Skeletal muscle tissue (tissue), 4 donors: ENCODE data around the gene NR1D1. TPM values are rescaled to one million over a fixed set of nuclear protein-coding genes. Genes with fewer than 3 reads are reported as not detected.

ENCODE experiments used
- H3K27ac ChIP-seq: one replicate; pipeline ENCODE4 v1.7.0; 2013; ENCODE audit warnings: mild to moderate bottlenecking, low read depth, low read length, inconsistent platforms
- H3K27me3 ChIP-seq, 3 donors: one replicate each; pipeline ENCODE4 v1.7.0; 2013; ENCODE audit warnings: low read length in 3 of 3; ENCODE audit not compliant: control insufficient read depth in 3 of 3, insufficient read depth in 3 of 3
- H3K36me3 ChIP-seq, 3 donors: one replicate each; pipeline ENCODE4 v1.7.0; 2013; ENCODE audit warnings: low read length in 3 of 3; ENCODE audit not compliant: control insufficient read depth in 3 of 3, insufficient read depth in 3 of 3
- H3K4me1 ChIP-seq, 3 donors: one replicate each; pipeline ENCODE4 v1.7.0; 2013; ENCODE audit warnings: low read length in 3 of 3, mild to moderate bottlenecking in 3 of 3; ENCODE audit not compliant: control insufficient read depth in 3 of 3, insufficient read depth in 3 of 3
- H3K4me3 ChIP-seq, 3 donors: one replicate each; pipeline ENCODE4 v1.7.0; 2013; ENCODE audit warnings: low read length in 3 of 3
- H3K9ac ChIP-seq, 3 donors: one replicate each; pipeline ENCODE4 v1.7.0; 2013; ENCODE audit warnings: low read length in 3 of 3, mild to moderate bottlenecking in 3 of 3, moderate library complexity in 2 of 3, low read depth in 1 of 3
- H3K9me3 ChIP-seq, 3 donors: one replicate each; pipeline ENCODE4 v1.7.0; 2013; ENCODE audit warnings: low read length in 3 of 3; ENCODE audit not compliant: control insufficient read depth in 3 of 3
- total RNA-seq: library from RNA; depleted of rRNA; stranded (reverse); fragments of >200 nt; gene quantifications from one replicate; pipeline ENCODE4 v1.2.3, GENCODE V29; 2014
- donor health status: Osteomylitis.

Gene NR1D1
- total RNA-seq, 1 donor from 2014 or later, result 1.0 TPM

- Histone ChIP-seq H3K27me3 (no peaks in the 10 kb centered on the region), H3K4me1 (peaks cover 65 to 72% (median 69%) of the 10 kb centered on the region in 3 donors), H3K36me3 (no peaks in the 10 kb centered on the region), H3K27ac (peak overlapping the region; percentile 99), H3K9me3 (no peaks in the 10 kb centered on the region), H3K9ac (peak overlapping the region; percentile 65 to 85 (median 80)), H3K4me3 (peak overlapping the region; percentile 67 to 76 (median 76))
Measured at GRCh38 chr17:40112718-40113109, 12.3 kb upstream of the NR1D1 start.

GRCh38 chr17:40112191-40112711 is 11.9 kb upstream of the NR1D1 start:
- peak overlapping the region; percentile 99 for H3K27ac ChIP-seq
- peak overlapping the region; percentile 67 to 76 (median 76) for H3K4me3 ChIP-seq
- no peaks in the 10 kb centered on the region for H3K9me3 ChIP-seq
- H3K27me3 ChIP-seq, result no peaks in the 10 kb centered on the region
- peak overlapping the region; percentile 65 to 85 (median 80) for H3K9ac ChIP-seq
- H3K4me1 ChIP-seq, result peaks cover 70 to 77% (median 74%) of the 10 kb centered on the region in 3 donors
- no peaks in the 10 kb centered on the region for H3K36me3 ChIP-seq

DNA sequence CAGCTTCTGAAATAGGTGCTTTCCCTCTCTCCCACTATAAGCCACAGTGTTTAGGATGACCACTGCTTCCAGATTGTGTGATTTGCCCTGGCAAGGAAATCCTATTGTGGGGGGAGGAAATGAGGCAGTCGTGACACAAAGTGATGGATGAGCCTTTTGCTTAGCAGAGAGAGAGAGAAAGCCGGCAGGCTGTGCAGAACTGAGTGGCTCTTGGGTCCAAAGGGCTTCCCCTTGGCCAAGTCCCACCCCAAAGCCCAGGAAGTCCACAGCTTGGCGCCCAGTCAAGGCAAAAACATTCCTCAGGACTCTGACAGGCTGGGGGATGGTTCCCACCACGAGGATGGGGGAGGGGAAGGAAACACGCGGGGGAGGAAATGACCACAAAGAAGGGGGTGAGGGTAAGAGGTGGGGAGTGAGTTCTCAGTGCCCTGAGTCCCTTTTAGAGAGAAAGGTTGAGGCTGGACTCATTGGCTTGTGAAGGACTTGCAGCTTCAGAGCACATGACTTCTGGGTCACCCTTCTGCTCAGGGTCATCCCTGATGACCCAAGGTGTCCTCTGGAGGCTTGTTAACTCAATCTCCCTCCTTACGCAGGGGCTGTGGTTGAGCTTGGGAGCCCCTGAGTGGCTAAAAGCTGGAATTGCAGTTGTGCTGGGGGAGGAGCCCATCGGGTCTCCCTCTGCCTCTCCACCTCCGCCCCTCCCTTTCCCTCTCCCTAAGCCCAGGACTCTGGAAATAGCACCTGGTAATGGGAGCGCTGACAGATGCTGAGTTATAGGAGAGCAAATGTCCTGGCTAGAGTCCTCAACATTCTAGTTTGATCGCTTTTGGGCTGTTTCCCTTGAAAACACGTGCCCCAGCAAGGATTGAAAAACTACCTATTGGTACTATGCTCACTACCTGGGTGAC is 11.1 kb upstream of the NR1D1 start:
- H3K9me3 ChIP-seq, result no peaks in the 10 kb centered on the region
- peak overlapping the region; percentile 99 for H3K27ac ChIP-seq
- no peaks in the 10 kb centered on the region for H3K27me3 ChIP-seq
- peak overlapping the region; percentile 65 to 85 (median 80) for H3K9ac ChIP-seq
- H3K36me3 ChIP-seq, result no peaks in the 10 kb centered on the region
- peak overlapping the region; percentile 23 to 76 (median 55) for H3K4me3 ChIP-seq
- H3K4me1 ChIP-seq, result peaks cover 78 to 85% (median 82%) of the 10 kb centered on the region in 3 donors

DNA sequence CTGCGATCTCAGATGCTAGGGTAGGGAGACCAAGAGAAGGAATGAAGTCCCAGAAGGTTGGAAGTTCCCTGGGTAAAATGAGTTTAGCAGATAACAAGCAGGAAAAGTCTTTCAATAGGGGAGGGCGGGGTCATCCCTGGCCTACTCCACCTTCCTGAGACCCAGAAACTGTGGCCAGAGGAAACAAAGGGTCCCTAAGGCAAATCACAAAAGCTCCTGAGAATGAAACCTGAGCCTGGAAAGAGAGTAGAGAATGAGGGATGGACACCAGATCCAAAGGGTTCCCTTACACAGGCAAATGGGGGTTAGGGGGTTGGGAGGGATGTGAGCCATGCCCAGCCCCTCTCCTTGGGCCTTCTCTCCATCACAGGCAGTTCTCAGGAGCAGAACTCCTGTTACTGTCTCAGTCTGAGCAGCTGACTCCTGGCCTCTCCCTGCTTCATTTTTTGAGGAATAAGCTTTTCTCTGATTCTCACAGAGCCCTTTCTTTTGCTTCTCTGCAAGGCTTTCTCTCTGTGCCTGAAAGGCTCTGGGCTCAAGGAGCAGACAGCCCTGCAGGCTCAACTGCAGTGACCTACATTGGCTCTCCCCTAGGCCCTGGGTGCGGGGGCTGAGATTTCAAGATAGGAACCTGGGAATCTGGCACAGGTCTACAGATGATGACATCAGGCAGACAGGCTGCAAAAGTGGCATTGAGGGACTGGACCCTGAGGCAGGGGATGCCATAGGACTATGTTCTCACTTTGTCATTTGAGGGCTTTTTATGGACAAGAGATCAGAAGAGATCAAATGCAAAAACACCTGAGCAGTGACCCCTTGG is 9.8 kb upstream of the NR1D1 start:
- peak overlapping the region; percentile 46 to 85 (median 46) for H3K9ac ChIP-seq
- peaks cover 90 to 97% (median 94%) of the 10 kb centered on the region in 3 donors for H3K4me1 ChIP-seq
- no peaks in the 10 kb centered on the region for H3K9me3 ChIP-seq
- H3K27ac ChIP-seq, result peak overlapping the region; percentile 99
- peak overlapping the region; percentile 20 to 55 (median 23) for H3K4me3 ChIP-seq
- H3K36me3 ChIP-seq, result no peaks in the 10 kb centered on the region
- no peaks in the 10 kb centered on the region for H3K27me3 ChIP-seq

DNA sequence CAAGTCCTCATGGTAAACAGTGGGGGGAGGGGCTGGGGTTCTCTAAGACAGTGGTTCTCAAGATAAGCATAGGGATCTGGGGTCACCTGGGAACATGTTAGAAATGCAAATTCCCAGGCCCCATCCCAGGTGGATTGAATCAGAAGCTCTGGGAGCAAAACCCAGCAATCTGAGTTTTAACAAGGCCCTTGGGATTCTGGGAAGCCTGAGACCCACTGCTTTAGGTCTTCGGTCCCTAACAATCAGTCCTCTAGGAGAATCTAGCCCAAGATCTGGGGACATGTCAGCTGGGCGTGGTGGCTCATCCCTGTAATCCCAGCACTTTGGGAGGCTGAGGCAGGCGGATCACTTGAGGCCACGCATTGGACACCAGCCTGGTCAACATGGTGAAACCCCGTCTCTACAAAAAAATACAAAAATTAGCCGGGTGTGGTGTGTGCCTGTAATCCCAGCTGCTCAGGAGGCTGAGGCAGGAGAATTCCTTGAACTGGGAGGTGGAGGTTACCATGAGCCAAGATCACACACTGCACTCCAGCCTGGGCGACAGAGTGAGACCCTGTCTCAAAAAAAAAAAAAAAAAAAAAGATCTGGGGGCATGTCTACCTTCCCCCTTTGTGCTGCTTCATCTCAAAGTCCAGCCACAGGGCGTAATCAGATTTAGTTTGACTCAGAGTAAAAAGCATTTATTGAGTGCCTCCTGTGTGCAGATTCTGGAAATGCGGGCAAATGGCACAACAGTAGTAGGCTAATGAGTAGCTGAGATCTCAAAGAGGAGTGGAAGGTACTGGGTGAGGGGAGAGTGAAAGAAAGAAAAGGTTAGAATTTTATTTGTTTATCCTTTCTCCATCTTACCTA is 8.8 kb upstream of the NR1D1 start:
- H3K36me3 ChIP-seq, result no peaks in the 10 kb centered on the region
- H3K9ac ChIP-seq, result peak overlapping the region; percentile 35 to 85 (median 73)
- peak overlapping the region in 1 of 3 donors; percentile 29 for H3K4me3 ChIP-seq
- H3K27ac ChIP-seq, result peak overlapping the region; percentile 99
- H3K4me1 ChIP-seq, result peaks cover 95 to 98% (median 97%) of the 10 kb centered on the region in 3 donors
- no peaks in the 10 kb centered on the region for H3K27me3 ChIP-seq
- H3K9me3 ChIP-seq, result no peaks in the 10 kb centered on the region

DNA sequence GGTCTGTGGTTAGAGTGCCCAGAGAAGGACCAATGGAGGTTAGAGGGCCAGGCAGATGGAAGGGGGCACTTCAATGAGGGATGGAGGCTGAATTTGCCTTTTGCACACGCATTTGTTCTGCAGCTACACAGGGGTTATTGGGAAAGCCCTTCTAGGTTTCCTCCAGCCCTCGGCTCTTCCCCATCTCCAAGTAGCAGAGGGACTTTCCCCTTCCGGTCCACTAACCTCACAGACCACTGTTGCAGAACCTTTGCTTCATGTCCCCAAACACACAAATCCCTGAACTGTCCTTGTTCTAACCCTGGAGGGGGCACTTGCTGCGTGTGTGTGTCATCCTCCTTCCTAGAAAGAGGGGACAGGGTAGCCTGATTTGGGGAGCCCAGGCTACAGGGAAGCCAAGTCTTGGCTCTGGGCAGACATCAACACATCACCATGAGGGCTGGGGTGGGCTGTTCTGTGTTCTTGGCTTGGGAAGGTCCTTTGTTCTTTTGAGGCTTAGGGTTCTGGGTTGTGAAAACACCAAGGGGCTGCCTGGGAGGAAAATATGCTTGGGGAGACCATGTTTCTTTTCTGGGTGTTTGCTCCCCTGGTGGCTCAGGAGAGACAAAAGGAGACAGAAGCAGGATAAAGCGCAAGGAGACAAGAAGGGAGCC is 7.3 kb upstream of the NR1D1 start:
- Histone ChIP-seq H3K27ac (peak overlapping the region; percentile 99), H3K4me1 (peaks cover 98 to 99% (median 98%) of the 10 kb centered on the region in 3 donors), H3K9ac (peak overlapping the region; percentile 73 to 95 (median 83)), H3K36me3 (no peaks in the 10 kb centered on the region), H3K4me3 (peak overlapping the region; percentile 47 to 68 (median 55)), H3K9me3 (no peaks in the 10 kb centered on the region), H3K27me3 (no peaks in the 10 kb centered on the region)

GRCh38 chr17:40106760-40107521 is 6.6 kb upstream of the NR1D1 start:
- H3K4me3 ChIP-seq, result peak overlapping the region; percentile 47 to 68 (median 55)
- H3K36me3 ChIP-seq, result no peaks in the 10 kb centered on the region
- no peaks in the 10 kb centered on the region for H3K9me3 ChIP-seq
- peak overlapping the region; percentile 73 to 95 (median 83) for H3K9ac ChIP-seq
- H3K4me1 ChIP-seq, result peaks cover 92 to 96% (median 95%) of the 10 kb centered on the region in 3 donors
- H3K27me3 ChIP-seq, result no peaks in the 10 kb centered on the region
- peak overlapping the region; percentile 99 for H3K27ac ChIP-seq

GRCh38 chr17:40105861-40106759 is 5.7 kb upstream of the NR1D1 start:
- Histone ChIP-seq H3K9me3 (no peaks in the 10 kb centered on the region), H3K27ac (peak overlapping the region; percentile 99), H3K4me1 (peaks cover 92 to 96% (median 96%) of the 10 kb centered on the region in 3 donors), H3K36me3 (no peaks in the 10 kb centered on the region), H3K4me3 (peak overlapping the region; percentile 44 to 68 (median 57)), H3K9ac (peak overlapping the region; percentile 42 to 95 (median 83)), H3K27me3 (no peaks in the 10 kb centered on the region)
